Measurements from ENCODE around the gene PDZRN4. TPM values are rescaled to one million over a fixed set of nuclear protein-coding genes. Genes with fewer than 3 reads are reported as not detected.
"Not testable (repeated sequence)": the region's sequence is repeated elsewhere in the genome, so short reads cannot be mapped to it uniquely, and the experiment has no call there.

The PDZRN4 gene
- total RNA-seq, 1 donor from 2014 or later, result 1.5 TPM

GRCh38 chr12:41188841-41189394, 798 bp downstream of the PDZRN4 start:
- no peaks in the 10 kb centered on the region for H3K36me3 Mint-ChIP-seq (ENCODE audit: unreplicated experiment)
- no peak for DNase-seq
- peaks cover 16% of the 10 kb centered on the region for H3K27me3 Mint-ChIP-seq (ENCODE audit: unreplicated experiment)
- H3K27ac Mint-ChIP-seq (ENCODE audit: unreplicated experiment), result no peak overlapping the region
- peaks cover 2% of the 10 kb centered on the region for H3K4me1 Mint-ChIP-seq (ENCODE audit: low read depth, unreplicated experiment)
- peaks cover 1% of the 10 kb centered on the region for H3K9me3 Mint-ChIP-seq (ENCODE audit: unreplicated experiment)
- TF ChIP-seq, protein P1, sequence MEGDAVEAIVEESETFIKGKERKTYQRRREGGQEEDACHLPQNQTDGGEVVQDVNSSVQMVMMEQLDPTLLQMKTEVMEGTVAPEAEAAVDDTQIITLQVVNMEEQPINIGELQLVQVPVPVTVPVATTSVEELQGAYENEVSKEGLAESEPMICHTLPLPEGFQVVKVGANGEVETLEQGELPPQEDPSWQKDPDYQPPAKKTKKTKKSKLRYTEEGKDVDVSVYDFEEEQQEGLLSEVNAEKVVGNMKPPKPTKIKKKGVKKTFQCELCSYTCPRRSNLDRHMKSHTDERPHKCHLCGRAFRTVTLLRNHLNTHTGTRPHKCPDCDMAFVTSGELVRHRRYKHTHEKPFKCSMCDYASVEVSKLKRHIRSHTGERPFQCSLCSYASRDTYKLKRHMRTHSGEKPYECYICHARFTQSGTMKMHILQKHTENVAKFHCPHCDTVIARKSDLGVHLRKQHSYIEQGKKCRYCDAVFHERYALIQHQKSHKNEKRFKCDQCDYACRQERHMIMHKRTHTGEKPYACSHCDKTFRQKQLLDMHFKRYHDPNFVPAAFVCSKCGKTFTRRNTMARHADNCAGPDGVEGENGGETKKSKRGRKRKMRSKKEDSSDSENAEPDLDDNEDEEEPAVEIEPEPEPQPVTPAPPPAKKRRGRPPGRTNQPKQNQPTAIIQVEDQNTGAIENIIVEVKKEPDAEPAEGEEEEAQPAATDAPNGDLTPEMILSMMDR (IDR thresholded peaks at IDR 0.05; ENCODE audit: partially characterized antibody, unreplicated experiment), result no peak
- peak overlapping the region; percentile 86 for H3K4me3 Mint-ChIP-seq (ENCODE audit: unreplicated experiment)

DNA sequence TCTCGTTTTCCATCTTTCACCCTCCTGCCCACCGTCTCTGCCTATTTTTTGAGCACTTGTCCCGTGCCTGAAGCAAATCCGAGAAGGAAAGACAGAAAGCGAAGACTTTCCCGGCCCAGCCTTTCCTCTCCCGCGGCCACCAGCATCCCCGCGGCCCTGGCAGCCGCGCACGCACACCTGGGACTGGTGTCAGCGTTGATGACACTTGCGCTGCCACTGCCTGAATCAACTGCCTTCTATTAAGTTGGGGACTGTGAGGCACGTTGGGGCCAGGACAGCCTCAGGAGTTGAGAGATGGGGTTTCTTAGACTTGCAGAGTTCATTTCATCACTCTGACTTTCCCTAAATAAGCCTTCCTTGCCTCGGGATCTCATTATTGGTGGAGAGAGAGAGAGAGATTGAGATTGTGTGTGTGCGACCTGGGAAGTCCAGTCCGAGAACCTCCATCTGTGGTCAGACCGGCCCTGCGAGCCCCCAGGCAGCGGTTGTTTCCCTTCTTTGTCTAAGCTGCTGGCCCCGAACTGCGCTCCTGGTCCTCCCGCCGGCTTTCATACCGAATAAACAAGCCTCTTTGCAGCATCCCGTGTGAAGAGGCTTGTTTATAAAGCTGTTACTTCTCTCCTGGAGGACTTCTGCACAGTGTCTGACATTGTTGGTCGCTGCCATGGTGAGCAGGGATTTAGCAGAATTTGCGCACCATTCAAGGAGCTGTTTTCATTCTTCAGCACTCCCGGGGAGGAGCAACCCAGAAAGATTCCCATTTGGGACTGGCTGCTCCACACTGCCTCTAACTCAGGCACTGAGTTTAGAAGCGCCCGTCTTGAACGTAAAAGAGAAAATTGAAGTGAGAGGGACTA, 1.5 kb downstream of the PDZRN4 start:
- TF ChIP-seq, protein P1 (IDR thresholded peaks at IDR 0.05; ENCODE audit: partially characterized antibody, unreplicated experiment), result no peak
- no peak overlapping the region for H3K27ac Mint-ChIP-seq (ENCODE audit: unreplicated experiment)
- peaks cover 1% of the 10 kb centered on the region for H3K9me3 Mint-ChIP-seq (ENCODE audit: unreplicated experiment)
- H3K4me1 Mint-ChIP-seq (ENCODE audit: low read depth, unreplicated experiment), result peaks cover 2% of the 10 kb centered on the region
- peaks cover 16% of the 10 kb centered on the region for H3K27me3 Mint-ChIP-seq (ENCODE audit: unreplicated experiment)
- H3K36me3 Mint-ChIP-seq (ENCODE audit: unreplicated experiment), result no peaks in the 10 kb centered on the region
- peak overlapping the region; percentile 86 for H3K4me3 Mint-ChIP-seq (ENCODE audit: unreplicated experiment)
- DNase-seq, result peak; percentile 19

- Mint-ChIP-seq H3K36me3 (ENCODE audit: unreplicated experiment) (no peaks in the 10 kb centered on the region), H3K27me3 (ENCODE audit: unreplicated experiment) (peaks cover 16% of the 10 kb centered on the region), H3K9me3 (ENCODE audit: unreplicated experiment) (peaks cover 1% of the 10 kb centered on the region), H3K4me3 (ENCODE audit: unreplicated experiment) (no peak overlapping the region), H3K4me1 (ENCODE audit: low read depth, unreplicated experiment) (peaks cover 2% of the 10 kb centered on the region), H3K27ac (ENCODE audit: unreplicated experiment) (no peak overlapping the region)
- DNase-seq, result no peak
- TF ChIP-seq, protein P1 (IDR thresholded peaks at IDR 0.05; ENCODE audit: partially characterized antibody, unreplicated experiment), result no peak
Observed at GRCh38 chr12:41190338-41190737, 2.2 kb downstream of the PDZRN4 start.

- not testable (repeated sequence) for H3K4me3 Mint-ChIP-seq (ENCODE audit: unreplicated experiment); H3K9me3 Mint-ChIP-seq (ENCODE audit: unreplicated experiment); DNase-seq; H3K4me1 Mint-ChIP-seq (ENCODE audit: low read depth, unreplicated experiment); H3K27ac Mint-ChIP-seq (ENCODE audit: unreplicated experiment); H3K36me3 Mint-ChIP-seq (ENCODE audit: unreplicated experiment)
- peaks cover 16% of the 10 kb centered on the region for H3K27me3 Mint-ChIP-seq (ENCODE audit: unreplicated experiment)
Observed at GRCh38 chr12:41191549-41191948, 3.4 kb downstream of the PDZRN4 start.

GRCh38 chr12:41193311-41193710, 5.2 kb downstream of the PDZRN4 start:
- H3K4me3 Mint-ChIP-seq (ENCODE audit: unreplicated experiment), result no peak overlapping the region
- H3K4me1 Mint-ChIP-seq (ENCODE audit: low read depth, unreplicated experiment), result peaks cover 2% of the 10 kb centered on the region
- H3K27ac Mint-ChIP-seq (ENCODE audit: unreplicated experiment), result no peak overlapping the region
- TF ChIP-seq, protein P1 (IDR thresholded peaks at IDR 0.05; ENCODE audit: partially characterized antibody, unreplicated experiment), result no peak
- peaks cover 9% of the 10 kb centered on the region for H3K27me3 Mint-ChIP-seq (ENCODE audit: unreplicated experiment)
- DNase-seq, result no peak
- no peaks in the 10 kb centered on the region for H3K36me3 Mint-ChIP-seq (ENCODE audit: unreplicated experiment)
- peaks cover 1% of the 10 kb centered on the region for H3K9me3 Mint-ChIP-seq (ENCODE audit: unreplicated experiment)
